HG03060 (cell line): ENCODE data around the gene CSRP3.

ENCODE experiments used
- ATAC-seq: cut with Tn5 transposase; IDR thresholded peaks from one replicate; pipeline ENCODE4 v1.9.1; 2021; ENCODE audit warnings: low read depth, moderate number of reproducible peaks; ENCODE audit not compliant: unreplicated experiment

The CSRP3 gene

GRCh38 chr11:19191530-19192169 lies 10.1 kb downstream of the CSRP3 start:
- no peak for ATAC-seq

DNA sequence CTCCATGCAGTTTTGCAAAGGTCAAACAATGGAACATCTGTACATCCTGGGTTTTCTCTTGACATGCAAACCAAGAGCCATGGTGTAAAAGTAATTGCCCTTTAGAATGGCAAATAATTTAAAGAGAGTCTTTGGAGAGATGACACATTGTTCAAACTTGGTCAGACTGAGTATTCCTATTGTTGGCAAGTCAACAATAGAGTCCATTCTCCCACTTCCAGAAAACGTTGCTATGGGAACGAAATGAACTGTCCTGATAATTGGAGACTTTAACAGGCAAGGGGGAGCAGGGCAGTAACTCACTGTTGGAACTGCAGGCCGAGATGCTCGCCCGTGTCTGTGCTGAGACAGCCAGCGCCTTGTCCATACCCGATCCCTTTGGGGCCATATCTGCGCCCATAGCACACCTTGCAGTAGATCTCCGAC lies 13.9 kb downstream of the CSRP3 start:
- no peak for ATAC-seq

DNA sequence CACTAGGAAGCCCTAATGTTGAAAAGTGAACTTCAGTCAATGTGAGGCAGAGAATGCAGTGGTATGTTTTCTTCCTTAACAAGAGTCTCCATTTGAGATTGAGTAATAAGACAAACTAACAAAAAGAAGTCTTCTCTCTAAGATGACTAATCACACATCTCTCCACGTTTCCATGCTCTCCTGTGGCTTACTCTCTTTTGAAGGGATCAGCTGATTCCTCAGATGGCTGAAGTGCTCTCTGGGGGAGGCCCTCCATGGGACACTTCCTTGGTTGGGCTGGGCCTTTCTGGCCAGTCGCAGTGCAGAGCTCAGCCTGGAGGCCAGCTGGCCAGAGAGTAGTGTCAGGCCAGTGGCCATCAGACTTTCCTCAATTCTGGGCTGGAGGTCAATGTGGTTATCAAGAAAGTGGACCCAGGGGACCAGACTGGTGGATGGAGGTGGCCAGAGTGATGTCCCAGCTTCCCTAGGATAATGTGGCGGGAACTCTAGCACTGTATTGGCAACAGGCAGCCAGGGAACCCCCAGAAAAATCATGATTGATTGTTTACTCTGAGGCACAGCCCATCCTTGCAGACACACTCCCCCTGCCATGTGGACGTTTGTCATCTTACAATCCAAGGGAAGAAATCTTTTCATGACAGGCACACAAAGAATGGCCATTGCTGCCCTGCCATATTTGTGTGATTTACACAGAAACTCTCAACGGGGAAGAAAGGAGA lies 14.5 kb downstream of the CSRP3 start:
- no peak for ATAC-seq

DNA sequence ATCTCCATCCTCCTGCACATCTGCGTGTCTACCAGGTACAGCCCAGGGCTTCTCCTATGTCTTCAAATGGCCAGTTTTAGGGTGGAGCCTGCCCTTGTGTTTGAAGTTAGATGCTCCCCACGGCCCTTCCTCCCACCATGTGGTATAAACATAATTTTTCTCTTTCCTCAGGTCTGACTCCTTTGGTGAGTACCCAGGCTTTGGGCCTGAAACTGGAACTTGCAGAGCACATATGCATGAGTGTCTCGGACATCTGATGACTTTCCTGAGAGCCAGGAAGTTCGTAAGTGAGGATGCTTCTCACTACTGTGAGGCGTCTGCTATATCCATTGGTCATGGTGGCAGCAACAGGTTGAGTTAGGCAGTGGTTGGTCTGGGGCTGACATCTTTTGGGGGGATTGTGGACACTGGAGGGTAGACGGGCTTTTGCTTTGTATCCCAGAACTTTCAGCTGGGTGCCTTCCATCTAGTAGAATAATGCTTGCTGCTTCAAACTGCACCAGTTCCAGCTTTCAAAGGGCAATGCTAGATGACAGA lies 16.2 kb downstream of the CSRP3 start:
- no peak for ATAC-seq

- ATAC-seq = no peak
Observed at GRCh38 chr11:19185036-19185435, 16.7 kb downstream of the CSRP3 start.

- no peak for ATAC-seq
Observed at GRCh38 chr11:19183646-19184045, 18.1 kb downstream of the CSRP3 start.

- no peak for ATAC-seq
Observed at GRCh38 chr11:19181531-19182261, 20.1 kb downstream of the CSRP3 start.

- ATAC-seq = no peak
Observed at GRCh38 chr11:19176629-19177186, 25.1 kb downstream of the CSRP3 start.

GRCh38 chr11:19173964-19174638 lies 27.7 kb downstream of the CSRP3 start:
- ATAC-seq = no peak

- ATAC-seq = no peak
Observed at GRCh38 chr11:19173004-19173689, 28.6 kb downstream of the CSRP3 start.

DNA sequence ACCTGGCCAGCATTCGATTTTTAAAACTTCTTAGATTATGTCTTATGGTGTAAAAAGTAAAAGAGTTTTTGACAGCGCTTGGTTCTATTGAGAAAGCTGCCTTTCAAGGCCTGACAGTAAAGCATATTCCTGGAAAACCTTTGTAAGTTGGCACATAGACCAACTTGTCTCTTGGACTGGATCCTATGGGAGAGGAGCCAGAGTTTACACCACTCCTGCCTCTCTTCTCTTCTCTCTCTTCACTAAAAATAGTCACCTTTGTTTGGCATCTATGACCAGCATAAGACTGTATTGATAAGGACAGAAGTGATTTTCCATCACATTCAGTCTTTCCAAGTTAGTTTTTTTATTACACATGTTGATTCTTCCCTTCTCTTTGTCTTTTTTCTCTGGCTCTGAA lies 33.7 kb downstream of the CSRP3 start:
- no peak for ATAC-seq

DNA sequence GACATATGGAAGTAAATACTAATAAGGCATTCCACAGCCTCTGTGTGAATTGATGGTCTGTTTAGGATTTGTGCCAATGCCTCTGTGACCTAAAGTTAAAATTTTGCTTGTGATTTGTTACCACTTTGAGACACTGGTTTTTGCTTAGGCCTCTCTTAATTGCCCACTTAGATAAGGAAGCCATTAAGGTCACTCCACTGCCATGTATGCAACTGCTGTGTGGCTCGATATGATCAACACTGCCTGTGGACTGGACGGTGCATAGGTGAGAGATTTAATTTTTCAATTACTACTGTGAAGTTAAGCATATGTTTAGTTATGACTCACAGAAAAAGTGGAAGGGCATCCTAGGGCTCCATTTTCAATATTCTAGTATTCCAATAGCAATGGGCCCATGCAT lies 36.9 kb downstream of the CSRP3 start:
- no peak for ATAC-seq

GRCh38 chr11:19164230-19164855 lies 37.4 kb downstream of the CSRP3 start:
- ATAC-seq = no peak

DNA sequence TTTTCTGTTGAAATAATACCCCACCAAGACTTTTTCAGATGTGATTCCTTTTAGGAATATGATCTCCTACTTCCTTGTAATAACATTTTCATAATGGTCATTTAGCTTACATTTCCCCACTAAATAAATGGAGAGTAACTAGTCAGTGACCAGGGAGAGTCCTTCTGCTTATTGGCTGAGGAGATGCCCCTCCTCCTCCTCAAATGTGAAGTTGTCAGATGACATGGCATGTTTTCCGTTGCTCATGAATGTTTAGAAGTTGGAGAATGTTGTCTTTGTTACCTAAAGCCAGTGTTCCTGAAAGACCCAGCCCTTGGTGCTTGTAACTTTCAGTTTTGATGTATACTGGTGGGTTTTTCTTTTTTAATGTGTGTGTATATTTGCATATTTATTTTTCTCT lies 38.2 kb downstream of the CSRP3 start:
- ATAC-seq = no peak

DNA sequence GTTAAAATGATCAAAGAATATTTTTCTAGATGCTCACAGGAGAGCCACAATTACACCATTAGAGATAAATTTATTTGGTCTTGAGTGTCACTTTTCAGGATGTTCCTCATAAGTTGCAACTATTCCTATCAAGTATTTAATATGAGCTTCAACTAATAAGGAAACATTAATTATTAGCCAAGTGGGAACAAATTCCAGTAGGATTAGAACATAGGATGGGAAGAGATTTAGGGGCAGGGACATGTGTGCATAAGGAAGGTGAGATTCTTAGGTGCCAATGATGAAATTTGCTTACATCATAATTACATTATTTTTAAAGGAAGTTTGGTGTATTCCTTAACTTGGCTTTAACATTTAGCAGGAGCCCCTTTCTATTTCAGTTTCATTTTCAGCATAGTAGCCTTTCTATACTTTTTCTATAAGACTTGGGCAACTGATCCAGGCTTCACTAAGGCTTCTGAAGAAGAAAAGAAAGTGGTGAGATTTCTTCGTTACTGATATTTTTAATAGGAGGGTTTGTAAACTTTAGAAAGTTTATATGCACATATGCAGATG lies 38.8 kb downstream of the CSRP3 start:
- no peak for ATAC-seq

DNA sequence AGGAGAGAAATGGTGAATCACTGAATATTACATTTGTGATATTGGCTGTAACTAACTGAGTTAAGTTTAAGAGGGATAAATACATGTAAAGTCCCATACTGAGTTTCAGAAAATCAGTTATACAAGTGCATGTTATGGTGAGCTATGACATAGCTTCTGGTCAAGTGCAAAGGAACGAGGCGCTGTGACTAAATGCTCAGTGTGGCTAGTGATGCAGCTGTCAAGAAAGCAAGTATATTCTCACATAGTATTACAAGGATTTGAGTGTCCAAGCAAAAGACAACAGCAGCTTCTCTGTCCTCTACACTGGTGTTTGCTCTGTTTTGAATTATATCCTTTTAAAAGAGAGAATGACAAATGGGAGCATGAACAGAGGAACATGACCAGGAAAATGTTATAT lies 40.1 kb downstream of the CSRP3 start:
- ATAC-seq = no peak

DNA sequence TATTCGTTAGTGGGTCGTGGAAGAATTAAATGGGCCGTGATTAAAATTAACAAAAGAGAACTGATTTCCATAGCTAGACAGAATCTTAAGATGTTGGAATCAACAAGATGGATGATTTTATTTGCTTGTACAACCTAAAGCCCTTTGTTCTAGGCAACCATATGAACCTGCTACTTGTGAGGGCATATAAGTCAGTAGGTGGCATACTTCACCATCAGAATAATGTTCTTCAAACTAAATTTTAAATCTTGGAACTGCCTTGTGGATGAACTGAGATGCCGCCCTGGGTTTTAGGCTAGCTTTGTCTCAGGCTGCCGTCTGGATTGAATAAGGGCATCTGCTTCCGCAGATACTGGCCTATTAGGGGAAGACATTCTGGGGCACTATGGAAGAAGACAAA lies 40.9 kb downstream of the CSRP3 start:
- no peak for ATAC-seq

GRCh38 chr11:19156892-19157291 lies 44.9 kb downstream of the CSRP3 start:
- ATAC-seq = no peak

GRCh38 chr11:19145319-19145718 lies 56.5 kb downstream of the CSRP3 start:
- ATAC-seq = no peak
